HCEC 1CT (cell line): Measurements from ENCODE around the gene CLASP1.
"Not testable (repeated sequence)": the region's sequence is repeated elsewhere in the genome, so short reads cannot be mapped to it uniquely, and the experiment has no call there.

ENCODE experiments used
- DNase-seq: peaks from one replicate; pipeline ENCODE4 v3.0.0-alpha.2; 2017

Gene CLASP1

DNA sequence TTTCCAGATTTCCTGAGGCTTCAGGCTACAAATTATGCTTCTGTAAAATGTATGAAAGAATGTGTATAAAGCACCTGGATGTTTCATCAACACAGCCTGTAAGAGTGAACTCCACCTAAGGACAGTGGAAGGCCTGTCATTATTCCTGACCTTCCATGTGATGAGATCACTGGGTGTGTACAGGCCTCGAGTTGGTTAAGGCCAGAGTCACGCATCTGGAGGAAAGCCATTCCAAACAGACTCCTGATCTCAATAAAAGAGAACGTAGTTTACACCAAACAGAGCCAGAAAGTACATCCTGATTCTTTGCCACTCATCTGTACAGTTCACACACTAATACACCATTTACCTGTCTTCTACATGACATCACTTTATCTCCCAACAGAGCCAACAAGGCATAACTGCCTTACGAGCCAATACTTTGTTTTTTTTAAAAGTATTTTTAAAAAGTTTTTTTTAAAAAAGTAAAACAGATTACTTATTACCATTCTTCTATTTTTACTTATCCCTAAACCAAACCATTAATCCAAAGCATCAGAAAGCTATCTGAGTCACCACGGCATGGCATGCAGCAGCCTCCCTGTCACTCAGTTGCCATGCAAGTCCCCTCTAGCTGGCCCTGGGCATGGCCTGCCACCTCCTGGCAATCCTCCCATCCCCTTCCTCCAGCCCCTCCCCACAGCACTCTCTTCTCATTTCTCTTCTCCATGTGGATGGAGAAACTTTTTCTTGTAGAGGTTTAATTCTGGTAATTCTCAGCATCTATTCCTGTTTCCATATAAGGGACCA is 285.4 kb downstream of the CLASP1 start:
- peak; percentile 70 for DNase-seq

DNA sequence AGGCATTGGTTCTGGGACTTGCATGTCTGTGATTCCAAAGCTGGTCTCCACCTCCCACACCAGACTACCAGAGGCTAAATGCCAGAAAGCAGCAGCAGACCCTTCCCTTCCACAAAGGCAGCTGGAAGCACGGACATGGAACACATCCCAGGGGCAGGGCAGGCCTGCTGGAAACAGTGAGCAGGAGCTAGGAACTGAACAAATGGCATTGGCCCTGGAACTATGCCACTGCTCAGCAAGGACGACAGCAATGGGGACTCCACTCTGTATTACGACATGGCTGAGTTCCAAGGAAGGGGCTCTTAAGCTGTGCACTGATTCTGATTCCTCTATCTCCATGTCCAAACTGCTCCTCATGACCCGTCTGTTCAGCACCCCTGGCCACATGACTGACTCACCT is 286.5 kb downstream of the CLASP1 start:
- no peak for DNase-seq

DNA sequence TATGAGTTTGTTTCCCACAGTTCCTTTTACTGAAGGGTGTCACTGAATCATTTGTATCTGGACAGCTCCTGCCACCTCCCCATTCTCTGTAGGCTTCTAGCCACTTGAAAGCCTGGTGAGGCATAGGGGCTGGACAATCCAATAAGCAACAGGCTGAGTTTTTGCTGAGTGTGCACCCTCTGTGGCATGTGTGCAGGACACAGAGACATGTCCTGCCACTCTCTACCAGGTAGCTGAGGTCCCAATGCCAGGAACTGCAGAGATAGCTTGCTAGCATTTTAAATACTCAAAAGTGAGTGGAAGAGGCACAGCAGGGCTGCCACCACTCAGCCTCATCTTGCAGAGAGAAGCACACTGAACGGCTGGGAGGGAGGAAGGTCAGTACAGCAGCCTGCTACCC is 287.0 kb downstream of the CLASP1 start:
- DNase-seq = no peak

DNA sequence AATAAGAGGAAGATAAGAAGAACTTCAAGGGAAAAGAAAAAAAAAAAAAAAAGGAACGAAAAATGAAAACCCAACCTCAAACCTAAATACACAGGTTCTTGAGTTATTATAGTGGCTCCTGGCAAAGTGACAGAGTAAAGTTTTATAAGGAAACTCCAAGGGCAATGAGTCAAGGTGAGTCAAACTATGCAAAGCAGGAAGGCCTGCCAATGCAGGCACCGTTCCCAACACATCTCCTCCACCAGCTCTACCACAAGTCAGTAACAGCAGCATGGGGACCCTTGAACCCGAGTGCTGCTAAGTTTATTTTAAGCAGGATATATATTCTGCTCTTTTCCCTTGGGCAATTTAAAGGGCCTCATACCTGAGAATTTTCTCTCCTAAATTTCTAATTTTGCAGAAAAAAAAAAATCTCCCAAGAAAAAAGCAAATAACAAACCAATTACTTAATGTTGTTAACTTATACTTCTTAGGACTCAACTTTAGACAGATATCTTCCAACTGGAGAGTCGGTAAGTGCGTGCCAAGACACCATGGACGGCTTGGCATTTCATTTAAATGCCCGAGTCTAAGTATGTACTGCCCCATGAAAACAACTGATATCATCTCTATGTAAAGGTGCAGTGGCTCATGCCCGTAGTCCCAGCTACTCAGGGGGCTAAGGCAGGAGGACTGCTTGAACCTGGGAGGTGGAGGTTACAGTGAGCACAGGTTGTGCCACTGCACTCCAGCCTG is 288.5 kb downstream of the CLASP1 start:
- peak; percentile 89 for DNase-seq

DNA sequence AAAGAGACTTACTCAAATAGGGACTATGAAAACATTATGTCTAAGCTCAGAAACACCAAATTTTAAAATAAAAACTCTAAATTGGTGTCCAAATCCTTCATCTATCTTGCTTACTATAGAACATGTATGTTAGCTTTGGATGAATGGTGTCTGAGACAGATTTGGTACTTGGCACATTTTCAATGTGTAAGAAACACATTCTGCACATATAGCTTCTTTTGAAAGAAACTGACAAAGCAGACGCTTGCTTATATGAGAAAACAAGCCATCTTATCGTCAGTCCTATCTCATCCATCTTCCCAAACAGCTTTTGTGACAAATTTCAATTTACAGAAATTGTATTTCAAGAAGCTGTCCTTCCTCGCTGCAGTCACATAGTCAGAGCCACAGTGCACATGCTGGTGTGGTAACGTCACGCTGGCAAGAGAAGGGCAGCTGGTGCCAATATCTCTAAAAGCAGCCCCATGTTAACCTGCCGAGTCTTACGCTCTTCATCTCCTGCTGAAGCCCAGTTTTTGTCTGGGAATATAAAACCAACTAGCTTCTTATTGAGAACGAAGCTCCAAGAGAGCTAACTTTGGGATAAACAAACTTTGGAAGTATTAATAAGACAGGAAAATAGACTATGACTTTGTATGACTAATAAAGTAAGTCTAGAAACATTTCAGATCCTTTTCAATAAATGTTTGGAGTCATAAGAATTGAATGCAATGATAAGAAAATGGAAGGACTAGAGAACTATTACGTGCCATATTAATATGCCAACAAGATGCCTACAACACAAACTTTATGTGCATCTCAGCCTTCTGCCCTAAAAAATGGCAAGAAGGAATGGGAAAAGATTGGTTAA is 289.3 kb downstream of the CLASP1 start:
- peak; percentile 49 for DNase-seq

DNA sequence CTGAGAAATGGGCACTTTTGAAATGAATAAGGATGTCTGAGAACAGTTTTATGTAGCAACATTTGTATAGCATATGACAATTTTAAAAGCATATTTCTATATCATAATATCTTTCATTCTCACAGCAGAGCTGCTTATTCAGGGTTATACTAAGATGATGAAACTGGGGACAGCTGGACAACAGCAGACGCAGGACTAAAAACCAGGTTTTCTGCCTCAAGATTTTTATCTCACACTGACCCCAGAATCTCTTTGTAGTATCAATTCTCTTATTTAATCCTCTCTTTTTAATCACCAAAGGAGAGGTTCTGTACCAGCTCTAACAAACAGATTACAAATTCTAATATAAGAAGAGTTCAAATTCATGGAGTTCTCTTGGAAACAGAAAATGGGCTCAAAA is 290.1 kb downstream of the CLASP1 start:
- no peak for DNase-seq

DNA sequence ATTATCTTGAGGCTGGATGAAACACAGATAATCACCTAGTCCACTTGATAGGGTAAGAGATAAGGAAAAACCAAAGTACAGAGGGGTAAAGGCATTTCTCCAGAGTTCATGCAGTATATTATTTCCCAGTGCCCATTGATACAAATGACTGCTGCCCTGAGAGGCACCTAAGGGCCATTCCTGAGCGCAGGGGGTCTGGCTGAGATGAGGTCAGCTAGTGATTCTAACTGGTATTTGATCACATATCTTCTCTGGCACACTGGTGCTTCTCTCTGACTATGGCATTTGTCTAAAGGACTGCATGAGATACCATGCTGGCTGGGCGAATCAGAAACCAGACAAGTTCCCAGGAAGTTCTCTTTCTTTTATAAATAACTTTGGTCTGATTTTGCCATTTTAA is 291.0 kb downstream of the CLASP1 start:
- no peak for DNase-seq

DNA sequence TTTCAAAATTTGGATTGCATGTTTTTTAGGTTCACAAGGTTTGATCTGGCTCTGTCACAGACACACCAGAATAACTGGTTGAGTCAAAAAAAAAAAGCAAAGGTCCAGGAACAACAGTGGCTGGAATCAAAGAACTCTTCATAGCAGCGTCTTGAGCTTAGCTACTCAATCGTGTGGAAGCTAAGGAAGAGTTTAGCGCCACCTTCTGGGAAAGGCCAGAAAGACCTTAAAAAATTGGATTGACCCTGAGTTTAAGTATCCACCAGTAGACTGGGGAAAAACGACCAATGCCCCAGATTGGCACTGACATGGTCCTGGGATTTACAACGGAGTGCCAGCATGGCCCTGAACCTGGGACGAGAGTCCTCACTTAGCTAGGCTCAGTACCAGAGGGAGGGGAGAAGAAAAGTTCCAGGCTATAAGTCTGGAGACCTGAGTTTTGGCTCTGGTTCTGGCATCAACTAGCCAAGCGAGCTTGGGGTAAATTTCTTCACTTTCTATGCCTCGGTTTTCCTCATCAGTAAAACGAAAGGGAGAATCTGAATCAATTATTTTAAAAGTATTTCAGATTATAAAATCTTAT is 293.1 kb downstream of the CLASP1 start:
- peak; percentile 59 for DNase-seq

DNA sequence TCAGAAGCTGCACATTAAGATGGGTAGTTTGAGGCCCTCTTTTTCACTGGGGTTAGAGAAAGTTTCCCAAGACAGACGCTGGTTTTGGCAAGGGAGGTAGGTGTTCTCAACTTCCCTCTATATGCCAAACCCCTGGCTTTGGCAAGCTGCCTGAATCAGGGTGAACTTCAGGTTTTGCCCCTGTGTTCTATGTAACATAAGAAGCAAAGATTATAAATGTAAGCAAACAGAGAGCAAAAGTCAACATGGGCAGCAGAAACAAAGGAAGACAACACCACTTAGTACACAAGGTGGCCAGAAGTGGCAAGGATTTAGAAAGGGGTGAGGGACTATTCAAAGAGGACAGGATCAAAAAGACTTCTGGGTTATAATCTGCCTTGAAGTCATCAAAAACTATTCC is 293.8 kb downstream of the CLASP1 start:
- DNase-seq = no peak

DNA sequence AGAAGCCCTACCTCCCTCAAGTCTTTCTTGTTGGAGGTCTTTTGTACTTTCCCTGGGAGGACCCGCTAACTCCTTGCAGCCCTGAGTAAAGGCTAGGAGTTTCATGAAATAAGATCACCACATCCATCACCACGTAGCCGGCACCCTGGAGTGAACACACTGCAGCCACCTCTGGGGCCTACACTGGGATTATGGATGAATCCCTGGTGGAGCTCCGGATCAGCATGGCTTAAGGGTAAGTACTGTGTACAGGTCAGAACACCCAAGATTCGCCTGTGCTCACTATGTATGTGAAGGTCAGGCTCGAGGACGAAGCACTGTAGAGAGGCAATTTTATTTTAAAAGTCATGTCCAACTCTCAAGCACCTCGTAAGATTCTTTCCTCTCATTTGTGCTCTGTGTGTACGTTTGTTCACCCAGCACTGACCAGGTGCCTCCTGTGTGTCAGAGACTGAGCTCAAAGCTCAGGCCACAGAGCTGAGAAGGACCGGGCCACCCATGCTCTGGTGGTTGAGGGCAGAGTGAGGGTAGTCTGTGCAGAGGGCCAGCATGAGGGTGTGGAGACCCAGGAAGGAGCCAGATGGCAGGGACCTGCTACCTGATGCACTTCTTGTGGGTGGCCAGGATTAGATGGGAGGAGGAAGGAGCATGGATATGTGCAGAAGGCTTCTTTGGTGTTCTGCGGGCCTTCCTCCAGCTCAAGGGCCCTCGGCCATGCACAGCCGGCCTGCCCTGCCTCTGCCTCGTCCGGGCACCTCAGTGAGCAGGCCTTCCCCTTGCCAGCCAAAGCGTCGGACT is 297.5 kb downstream of the CLASP1 start:
- no peak for DNase-seq

DNA sequence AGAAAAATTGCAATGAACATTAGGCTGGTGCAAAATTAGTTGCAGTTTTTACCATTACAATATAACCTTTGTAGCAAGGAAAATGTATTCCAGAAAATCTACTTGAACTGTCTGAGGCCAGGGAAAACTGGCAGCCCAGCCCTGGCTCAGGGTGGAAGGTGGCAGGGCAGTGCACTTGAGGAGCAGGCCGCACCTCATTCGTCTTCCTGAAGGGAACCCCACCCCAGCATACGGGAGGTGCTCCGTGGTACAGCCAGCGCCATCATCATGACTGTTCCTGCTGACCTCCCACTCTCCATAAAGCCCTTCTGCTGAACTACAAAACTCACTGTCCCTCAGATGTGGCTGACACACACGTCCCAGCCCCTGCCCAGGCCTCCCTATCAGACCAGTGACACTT is 298.4 kb downstream of the CLASP1 start:
- DNase-seq = no peak

DNA sequence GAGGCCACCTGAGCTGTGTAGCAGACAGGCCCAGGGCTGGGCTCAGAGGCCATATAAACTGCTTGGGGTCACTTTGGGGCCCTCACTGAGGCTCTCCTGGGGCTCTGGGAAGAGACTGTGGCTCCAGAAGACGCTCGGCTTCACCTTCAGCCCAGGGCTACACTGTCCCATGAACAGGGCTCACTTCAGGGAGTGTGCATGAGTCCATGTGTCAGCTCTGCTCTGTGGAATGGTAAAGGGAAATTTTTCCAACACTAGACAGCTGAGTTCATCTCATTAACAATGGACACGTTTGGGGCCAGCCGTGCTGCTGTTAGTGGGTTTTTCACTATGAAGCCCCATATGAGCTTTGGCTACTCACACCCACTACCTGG is 298.9 kb downstream of the CLASP1 start:
- no peak for DNase-seq

DNA sequence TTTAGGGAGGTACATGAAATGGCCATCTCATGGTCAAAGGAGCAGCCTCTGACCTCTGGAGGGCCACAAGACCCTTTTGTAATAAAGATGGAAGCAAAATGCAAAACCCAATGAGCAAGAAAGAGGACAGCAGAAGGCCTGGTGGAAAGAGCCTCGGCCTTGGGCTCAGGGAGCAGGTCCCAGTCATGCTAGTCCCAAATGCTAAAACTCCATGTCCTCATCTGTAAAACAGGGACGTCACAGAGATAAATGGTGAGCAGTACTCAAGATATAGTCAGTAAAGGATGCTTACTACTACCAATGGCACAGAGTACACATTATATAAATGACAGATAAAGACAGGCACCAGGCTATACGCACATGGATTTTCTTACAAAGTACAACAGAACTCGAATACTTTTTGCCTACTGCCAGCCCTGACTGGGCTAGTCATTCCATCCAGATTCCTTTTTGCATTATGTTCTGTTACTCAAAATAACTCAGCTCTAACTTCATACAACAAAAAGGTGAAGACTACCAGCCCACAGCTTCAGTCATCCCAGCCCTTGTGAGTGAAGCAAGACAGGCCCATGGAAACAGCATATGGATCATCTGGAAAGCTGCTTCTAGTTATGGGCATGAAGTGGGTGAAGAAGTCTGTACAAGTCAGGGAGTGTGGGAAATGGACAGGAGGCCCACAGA is 299.4 kb downstream of the CLASP1 start:
- DNase-seq = no peak

DNA sequence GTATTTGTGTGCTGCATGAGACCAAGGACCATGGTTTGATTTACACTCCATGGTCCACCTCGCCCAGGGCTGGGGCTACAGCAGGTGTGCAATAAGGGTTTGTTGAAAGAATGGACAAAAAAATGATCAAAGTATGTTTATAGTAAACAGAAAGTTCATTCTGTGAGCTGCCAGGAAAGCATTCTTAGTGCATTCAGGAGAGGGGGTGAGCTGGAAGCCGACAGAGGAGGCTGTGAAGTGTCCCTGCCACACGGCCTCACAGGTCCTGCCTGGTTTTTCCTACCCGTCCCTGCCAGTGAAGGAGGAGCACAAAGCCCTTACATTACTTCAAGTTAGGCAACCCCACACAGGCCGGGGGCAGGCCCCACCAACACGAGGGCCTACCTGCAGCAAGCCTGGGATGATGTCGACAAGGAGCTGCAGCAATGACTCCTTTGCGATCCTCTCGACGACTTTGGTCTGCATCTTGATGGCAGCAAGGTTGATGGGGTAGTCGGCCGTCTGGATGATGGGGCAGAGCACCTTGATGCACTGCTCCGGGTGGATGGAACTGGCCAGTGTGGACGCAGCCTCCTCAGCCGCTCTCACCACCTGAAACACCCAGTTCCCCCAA is 301.0 kb downstream of the CLASP1 start:
- DNase-seq = no peak

DNA sequence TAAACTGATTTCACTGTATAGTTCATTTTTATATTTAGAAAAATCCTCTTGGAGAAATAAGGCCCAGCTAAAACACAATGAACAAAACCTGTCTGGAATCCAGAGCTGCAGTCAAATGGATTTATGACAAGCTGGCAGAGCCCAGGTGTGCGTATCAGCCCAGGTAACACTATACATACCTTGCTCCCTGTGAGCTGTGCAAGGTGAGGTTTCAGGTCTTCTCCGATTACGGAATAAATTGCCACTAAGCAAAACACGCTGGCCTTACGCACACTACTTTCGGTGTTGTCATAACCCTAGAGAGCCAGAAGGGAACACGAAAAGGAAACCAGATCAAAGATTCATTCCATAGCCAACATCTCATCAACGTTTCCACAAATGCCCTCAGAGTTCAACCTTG is 302.4 kb downstream of the CLASP1 start:
- DNase-seq = no peak

DNA sequence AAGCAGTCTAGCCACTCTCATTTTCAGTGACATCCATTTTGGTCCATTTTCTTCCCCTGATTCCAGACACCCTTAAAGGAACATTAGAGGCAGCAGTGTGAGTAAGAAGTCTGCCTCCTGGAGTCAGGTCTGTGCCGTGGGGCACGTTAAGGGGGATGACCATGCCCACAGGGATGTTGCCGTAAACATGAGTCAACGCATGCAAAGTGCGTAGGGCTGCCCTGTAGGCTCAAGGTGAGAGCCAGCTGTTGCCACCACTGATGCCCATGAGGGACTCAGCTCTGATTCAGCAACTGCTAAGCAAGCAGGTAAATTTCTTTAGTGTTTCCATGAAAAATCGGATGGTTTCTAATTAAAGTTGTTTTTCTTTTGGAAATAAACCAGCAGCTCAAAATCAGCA is 302.9 kb downstream of the CLASP1 start:
- DNase-seq = no peak

DNA sequence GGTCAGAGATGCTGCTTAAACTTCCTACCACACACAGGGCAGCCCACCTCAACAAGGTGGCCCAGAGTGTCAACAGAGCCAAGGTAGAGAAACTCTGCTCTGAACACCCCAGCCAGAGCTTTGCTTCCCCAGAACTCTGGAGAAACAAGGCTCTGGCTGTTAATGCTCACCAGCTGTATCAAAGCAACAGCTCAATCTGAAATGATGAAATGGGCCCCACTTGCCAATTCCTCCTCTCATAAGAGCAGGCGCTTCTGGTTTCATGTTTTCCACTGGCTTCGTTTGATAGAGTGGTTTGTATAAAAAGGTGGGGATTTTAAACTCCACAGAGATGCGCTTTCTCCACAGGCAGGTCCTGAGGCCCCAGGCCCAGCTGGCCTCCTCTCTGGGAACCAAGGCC is 303.4 kb downstream of the CLASP1 start:
- DNase-seq = no peak

DNA sequence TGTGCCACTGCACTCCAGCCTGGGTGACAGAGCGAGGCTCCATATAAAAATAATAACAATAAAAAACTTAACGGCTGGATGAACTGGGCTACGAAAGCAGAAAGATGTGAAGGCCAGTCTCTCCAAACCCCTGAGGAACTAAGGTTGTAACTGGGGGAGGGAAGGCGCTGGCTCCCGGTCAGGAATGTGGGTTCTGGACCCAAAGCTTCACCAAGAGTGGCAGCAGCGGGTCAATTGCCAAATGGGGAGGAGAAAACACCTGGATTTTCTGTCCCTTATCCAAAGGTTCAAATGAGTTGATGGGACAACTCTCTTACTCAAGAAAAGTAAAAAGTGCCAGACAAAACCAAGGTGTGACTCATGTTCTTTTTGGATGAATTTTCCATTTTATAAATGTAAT is 304.2 kb downstream of the CLASP1 start:
- no peak for DNase-seq

DNA sequence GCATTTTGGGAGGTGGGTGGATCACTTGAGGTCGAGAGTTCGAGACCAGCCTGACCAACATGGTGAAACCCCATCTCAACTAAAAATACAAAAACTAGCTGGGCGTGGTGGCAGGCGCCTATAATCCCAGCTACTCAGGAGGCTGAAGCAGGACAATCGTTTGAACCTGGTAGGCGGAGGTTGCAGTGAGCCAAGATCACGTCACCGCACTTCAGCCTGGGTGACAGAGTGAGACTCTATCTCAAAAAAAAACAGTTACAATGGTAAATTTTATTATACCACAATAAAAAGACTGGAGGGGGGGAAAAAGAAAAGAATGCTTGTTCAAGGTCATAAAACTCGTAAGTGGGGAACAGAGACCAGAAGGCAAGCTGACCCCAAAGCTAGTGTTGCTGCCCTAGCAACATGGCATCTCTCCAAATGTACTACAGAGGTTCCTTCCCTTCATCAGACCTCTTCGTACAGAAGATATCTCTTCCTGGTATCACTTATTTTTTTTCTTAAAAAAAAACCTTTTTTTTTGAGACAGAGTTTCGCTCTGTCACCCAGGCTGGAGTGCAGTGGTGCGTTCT is 305.3 kb downstream of the CLASP1 start:
- not testable (repeated sequence) for DNase-seq

DNA sequence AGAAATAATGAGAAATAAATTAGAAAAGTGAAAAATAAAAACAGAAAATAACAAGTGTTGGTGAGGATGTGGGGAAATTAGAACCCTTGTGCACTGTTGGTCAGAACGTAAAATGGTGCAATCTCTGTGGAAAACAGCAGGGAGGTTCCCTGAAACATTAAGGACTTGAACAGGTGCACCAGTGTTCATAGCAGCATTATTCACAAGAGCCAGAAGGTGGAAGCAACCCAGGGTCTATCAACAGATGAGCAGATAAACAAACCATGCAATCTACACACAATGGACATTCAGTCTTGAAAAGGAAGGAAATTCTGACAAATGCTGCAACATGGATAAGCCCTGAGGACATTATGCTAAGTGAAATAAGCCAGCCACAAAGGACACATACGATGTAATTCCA is 306.1 kb downstream of the CLASP1 start:
- no peak for DNase-seq

DNA sequence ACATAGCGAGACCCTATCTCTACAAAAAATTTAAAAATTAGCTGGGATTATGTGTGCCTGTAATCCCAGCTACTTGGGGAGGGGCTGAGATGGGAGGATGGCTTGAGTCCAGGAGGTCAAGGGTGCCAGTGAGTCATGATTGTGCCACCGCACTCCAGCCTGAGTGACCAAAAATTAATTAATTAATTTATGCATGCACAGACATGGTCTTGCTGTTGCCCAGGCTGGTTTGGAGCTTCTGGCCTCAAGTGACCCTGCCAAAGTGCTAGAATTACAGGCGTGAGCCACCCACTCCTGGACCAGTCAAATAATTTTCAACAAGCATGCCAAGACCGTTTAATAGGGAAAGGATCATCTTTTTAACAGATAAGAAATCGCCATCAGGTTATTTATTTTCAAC is 306.5 kb downstream of the CLASP1 start:
- no peak for DNase-seq
